NCI-H446 treated with DMSO at 0.1 percent for 48 hours (cell line): Measurements from ENCODE around the gene ZNF57.
"Not testable (repeated sequence)": the region's sequence is repeated elsewhere in the genome, so short reads cannot be mapped to it uniquely, and the experiment has no call there.

ENCODE experiments used
- DNase-seq: peaks from one replicate; lab custom pipeline; 2025; lab: John Stamatoyannopoulos, UW

The ZNF57 gene

DNA sequence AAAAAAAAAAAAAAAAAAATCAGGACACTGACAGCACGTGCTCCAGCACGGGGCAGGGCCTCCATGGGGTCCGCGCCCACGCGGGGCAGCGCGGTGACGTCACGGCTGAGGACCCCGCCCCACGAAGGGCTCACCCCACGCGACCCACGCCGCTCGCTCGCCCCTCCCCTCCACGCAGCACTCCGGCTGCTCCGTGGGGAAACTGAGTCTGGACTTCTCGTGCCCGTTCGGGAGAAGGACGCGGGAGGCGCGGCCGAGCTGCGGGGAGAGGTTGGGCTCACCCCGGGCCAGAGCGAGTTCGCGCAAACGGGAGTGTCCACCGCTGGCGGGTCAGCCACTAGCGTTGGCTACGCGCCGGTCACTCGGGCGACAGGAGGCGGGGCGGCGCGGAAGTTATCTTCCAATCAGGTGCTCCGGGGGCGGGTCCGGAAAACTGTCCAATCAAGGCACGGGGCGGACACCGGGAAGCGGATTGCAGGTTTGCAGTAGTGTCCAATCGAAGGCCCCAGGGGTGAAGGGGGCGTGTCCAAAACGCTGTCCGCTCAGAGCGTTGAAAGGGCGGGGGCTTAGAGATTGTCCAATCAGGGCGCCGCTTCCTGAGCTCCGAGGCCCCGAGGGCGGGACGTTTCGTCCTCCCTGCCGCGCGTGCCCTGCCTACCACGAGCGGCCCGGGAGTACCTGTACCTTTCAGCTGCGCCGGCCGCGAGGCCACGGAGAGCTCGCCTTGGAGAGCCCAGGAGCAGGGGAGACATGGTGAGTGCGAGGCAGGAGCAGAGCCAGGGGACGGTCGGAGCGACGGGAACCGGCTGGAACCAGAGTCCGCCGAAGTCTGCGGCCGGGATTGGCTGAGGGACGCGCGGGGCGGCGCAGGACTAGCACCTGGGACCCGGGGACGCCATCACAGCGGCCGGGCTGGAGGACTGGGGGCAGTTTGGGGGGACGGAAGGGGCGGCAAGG lies at the start of gene ZNF57:
Gene ZNF57 (plus strand): TSS at position 633 of the 957 bp plus-strand sequence. CDS start 118 bp downstream, at position 751.
- DNase-seq: peak; percentile 98

DNA sequence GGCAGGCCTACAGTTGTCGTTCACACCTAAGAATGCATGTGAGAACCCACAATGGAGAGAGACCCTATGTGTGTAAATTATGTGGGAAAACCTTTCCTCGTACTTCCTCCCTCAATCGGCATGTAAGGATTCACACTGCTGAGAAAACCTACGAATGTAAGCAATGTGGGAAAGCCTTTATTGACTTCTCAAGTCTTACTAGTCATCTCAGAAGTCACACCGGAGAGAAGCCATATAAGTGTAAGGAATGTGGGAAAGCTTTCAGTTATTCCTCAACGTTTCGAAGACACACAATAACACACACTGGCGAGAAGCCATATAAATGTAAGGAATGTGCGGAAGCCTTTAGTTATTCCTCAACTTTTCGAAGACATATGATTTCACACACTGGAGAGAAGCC lies 48.1 kb upstream of the ZNF57 start:
- no peak for DNase-seq

DNA sequence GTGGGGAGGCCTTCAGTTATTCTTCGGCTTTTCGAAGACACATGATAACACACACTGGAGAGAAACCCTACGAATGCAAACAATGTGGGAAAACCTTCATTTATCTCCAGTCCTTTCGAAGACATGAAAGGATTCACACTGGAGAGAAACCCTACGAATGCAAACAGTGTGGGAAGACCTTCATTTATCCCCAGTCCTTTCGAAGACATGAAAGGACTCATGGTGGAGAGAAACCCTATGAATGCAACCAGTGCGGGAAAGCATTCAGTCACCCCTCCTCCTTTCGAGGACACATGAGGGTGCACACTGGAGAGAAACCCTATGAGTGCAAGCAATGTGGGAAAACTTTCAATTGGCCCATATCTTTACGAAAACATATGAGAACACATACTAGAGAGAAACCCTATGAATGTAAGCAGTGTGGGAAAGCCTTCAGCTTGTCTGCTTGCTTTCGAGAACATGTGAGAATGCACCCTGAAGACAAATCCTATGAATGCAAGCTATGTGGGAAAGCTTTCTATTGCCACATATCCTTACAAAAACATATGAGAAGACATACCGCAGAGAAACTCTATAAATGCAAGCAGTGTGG lies 47.6 kb upstream of the ZNF57 start:
- no peak for DNase-seq

DNA sequence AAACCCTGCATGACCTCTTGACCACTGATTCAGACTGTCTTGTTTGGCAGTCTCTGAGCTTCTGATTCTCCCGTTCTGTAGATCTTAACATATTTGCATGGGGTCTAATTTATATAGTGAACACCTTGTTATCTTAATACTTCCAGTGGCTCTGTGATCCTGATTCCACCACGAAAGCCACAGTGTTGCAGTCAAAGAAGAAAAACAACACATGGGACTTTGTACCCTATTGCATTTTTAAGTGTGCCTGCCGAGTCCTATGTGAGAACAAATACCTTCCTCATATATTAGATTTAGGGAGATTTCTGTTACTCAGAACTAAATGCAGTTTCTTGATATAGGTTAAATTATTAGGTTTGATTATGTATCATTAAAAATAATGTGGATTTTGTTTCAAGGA lies 45.9 kb upstream of the ZNF57 start:
- no peak for DNase-seq

DNA sequence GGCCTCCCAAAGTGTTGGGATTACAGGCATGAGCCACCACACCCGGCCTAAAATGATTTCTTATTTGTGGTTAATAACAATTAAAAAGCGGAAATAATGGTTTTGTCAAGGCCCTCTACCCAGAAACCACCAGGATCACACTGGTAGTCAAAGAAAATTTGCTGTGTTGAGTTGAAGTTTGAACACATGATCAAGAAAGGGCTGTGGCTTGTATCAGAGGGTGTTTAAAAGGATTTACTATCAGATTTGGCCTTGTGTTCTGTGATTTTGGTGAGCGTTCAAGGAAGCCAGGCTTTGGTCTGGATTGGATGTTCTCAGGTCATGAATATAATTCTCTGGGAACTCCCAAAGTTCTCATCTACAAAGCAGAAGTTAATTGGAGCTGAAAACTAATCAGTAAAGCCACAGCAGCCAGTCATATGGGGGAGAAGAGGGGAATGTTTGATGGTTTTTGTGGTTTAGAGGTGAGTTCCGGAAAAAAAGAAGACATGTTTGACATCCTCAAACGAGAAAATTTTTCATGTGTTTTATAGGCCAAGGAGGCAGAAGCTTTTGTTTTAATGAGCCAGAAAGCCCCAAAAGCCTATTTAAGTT lies 44.2 kb upstream of the ZNF57 start:
- no peak for DNase-seq

DNA sequence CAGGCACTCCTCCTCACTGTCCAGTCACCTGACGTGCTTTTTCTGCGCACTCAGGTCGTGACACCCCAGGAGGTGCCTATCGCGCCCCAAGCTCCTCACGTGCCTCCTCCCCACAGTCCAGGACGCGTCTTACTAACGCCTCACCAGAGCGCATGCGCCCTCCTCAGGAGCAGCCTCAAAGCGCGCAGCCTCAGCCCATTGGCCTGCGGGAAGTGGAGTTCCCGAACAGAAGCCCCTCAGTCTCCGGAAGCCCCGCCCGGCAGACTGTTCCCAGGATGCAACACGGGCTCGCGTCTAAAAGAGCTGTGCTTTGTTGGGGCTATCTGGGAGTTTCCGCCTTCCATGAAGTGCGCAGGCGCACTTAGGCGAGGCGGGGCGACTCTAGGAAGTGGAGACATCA lies 41.9 kb upstream of the ZNF57 start:
- no peak for DNase-seq

DNA sequence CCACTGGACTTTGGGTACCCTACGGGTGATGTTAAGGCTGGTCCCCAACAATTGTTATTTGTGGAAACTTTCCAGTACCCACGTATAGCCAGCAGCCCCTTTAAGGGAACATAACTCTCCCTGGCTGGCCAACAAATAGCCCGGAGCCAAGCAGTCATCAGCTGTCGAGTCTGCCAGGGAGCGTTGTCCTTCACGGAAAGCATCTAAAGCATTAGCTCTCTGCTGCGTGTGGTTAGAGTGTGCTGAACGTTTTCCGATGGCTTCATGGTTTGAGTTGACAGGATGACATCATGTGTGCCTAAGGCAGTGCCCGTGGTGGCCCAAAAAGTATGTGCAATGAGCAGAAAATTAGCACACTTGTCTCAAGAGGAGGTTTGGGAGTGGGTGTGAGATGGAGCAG lies 36.9 kb upstream of the ZNF57 start:
- DNase-seq: no peak

DNA sequence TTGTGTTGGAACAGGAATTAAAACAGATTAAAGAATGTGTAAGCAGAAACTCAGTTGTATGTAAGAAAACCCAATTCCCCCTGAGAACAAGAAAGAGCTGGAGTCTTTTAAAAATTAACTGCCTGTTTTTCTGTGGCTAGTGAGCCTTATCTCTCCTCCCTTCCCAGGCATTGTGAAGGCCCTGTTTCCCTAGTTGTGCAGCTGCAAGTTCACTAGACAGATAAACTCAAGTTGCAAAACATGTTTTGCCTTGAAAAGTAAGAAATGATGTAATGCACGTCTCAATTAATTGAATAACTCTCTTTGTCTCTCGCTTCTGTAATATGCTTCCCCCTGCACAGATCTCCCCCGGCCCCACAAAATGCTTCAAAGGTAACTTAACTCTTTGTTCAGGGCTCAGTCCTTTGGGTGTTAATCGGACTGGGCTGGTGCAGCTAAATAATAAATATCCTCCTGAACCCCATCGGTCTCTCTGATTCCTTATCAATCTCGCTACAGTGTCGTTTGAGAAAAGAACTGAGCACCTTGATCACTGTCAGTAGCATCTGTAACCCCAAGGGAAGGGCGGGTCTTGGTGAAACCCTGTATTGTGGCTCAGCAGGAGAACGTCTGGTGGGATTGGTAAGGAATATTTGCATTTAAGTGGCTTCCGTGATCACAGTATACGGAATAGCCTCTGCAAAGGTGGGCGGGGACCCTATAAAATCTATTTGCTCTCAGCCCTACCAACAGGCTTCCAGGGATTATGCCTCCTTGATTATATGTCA lies 35.2 kb upstream of the ZNF57 start:
- no peak for DNase-seq

DNA sequence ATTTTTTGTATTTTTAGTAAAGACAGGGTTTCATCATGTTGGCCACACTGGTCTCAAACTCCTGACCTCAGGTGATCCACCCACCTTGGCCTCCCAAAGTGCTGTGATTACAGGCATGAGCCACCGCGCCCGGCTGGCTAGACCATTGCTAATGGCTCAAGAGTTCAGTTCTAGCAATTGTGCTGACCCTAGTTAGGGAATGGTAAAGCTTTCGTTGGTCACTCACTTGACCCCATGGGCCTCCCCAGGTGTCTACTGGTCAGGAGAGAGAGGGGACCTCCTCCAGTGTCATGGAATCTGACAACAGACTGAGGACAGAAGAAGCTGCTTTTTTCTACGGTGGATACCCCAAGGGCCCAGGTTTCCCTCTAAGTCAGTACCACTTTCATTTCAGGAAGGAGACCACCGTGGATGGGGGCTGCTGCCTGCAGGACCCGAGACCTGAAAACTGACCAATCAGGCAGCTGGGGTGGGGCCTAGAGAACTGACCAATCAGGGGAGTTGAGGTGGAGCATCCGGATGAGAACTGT lies 34.2 kb upstream of the ZNF57 start:
- no peak for DNase-seq

DNA sequence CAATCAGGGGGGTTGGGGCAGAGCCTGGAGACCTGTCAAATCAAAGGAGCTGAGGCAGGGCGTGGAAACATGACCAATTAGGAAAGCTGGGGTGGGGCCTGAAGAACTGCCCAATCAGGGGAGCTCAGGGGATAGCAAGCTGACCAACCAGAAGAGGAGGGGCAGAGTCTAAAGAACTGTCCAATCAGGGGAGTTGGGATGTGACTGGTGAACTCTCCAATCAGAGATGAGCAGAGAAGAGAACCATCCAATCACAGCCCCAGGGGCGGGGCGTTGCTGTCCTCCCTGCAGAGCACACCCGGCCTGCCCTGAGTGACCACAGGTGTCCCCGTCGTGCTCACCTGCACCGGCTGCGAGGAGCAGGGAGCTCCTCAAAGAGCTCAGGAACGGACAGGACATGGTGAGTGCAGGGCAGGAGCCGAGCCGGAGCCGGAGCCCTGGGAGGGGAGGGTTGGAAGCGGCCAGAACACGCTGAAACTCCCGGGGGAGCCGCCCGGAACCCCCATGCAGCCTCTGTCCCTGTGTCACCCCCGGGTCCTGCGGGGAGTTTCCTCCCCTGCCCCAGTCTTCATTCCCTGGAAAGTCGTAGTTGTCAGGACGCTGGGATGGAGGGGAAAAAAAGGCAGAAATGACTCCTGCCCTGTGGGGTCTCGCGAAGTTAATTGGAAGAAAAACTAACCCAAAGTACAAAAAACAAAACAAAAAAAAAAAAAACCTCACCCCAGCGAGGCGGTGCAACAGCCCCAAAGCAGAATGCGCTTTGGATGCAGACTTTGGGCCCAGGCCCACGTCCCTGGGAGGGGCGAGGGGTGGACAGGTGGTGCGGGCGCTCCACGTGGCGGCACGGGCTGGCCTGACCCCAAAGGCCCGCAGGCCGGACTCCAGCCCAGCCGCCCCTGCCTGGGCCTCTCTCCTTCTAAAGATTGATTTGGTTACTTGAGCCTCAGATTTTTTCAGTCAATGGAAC lies 33.4 kb upstream of the ZNF57 start, which contains the start of gene ZNF556:
Gene ZNF556 (plus strand): TSS at position 311 of the 967 bp plus-strand sequence. CDS start 87 bp downstream, at position 398.
- peak; percentile 57 for DNase-seq

DNA sequence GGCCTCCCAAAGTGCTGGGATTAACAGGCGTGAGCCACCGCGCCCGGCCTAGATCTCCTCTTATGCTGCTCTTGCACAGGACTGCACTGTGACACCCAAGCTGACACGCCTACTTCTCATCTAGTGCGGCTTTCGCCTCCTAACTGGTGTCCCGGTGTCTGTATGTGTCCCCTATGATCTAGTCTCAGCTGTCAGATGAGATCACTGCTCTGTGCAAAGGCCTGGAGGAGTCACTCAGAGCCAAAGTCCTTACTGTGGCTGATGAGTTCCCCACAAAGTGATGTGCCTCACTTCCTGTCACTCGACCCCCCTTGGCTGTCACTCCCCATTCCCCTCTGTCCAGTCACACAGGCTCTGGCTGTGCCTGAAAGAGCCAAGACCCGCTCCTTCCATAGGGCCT lies 31.1 kb upstream of the ZNF57 start:
- no peak for DNase-seq

DNA sequence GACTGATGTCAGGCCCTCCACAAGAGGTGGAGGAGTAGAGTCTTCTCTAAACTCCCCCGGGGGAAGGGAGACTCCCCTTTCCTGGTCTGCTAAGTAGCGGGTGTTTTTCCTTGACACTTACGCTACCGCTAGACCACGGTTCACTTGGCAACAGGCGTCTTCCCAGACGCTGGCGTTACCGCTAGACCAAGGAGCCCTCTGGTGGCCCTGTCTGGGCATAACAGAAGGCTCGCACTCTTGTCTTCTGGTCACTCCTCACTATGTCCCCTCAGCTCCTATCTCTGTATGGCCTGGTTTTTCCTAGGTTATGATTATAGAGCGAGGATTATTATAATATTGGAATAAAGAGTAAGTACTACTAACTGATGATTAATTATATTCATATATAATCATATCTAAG lies 28.6 kb upstream of the ZNF57 start:
- DNase-seq: not testable (repeated sequence)

DNA sequence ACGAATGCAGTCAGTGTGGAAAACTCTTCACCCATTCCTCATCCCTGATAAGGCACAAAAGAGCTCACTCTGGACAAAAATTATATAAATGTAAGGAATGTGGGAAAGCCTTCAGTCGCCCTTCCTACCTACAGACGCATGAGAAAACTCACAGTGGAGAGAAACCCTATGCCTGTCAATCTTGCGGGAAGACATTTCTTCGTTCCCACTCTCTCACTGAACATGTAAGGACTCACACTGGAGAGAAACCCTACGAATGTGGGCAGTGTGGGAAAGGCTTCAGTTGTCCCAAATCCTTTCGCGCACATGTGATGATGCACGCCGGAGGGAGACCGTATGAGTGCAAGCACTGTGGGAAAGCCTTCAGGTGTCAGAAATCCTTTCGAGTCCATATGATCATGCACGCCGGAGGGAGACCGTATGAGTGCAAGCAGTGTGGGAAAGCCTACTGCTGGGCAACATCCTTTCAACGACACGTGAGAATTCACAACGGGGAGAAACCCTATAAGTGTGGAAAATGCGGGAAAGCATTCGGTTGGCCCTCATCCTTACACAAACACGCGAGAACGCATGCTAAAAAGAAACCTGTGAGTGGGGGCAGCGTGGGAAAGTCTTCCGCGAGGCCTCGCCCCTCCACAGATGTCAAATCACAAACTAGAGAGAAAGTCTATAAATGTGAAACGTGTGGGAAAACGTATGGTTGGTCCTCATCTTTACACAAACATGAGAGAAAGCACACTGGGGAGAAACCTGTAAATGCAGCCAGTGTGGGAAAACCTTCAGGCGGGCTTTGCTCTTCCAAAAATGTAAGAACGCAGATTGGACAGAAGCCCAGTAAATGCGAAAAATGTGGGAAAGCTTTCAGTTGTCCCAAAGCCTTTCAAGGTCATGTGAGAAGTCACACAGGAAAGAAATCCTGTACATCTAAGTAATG lies 23.1 kb upstream of the ZNF57 start:
- no peak for DNase-seq

DNA sequence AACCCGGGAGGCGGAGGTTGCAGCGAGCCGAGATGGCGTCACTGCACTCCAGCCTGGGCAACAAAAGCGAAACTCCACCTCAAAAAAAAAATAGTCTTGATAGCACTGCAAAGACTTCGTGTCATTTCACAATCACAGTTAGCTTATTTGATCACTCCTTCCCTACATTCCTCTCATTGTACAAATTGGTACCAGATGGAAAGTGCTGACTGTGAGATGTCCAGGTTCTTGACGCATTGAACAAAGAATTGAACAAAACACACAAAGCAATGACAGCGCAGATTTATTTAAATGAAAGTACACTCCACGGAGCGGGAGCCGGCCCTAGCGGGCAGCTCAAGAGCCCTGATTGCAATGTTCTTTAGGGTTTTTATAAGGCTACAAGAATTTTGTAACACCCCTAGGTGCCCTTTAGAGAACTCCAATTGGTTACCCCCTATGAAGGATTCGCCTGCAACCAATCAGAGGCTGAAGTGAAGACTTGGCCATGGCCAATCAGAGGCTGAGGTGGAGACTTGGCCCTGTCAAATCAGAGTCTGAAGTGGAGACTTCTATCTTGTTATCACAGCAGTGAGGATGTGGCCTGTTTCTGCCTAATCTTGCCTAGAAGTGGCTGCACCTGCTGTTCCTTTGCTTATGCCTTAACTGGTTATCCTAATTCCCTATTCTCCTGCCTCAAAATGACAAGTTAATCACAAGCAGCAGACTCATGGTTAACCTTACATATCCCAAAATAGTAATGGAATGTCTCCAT lies 16.9 kb upstream of the ZNF57 start:
- no peak for DNase-seq

DNA sequence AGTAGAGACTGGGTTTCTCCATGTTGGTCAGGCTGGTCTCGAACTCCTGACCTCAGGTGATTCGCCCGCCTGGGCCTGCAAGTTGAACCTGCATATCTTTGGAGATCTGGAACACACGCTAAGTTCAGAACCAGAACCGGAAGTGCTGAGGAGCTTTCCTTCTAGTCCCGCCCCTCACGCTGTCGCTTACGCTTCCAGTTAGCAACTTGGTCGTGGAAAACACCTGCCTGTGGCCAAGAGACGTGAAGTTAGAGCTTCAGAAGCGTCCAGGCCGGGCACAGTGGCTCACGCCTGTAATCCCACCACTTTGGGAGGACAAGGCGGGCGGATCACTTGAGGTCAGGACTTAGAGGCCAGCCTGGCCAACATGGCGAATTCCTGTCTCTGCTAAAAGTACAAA lies 15.0 kb upstream of the ZNF57 start:
- no peak for DNase-seq

DNA sequence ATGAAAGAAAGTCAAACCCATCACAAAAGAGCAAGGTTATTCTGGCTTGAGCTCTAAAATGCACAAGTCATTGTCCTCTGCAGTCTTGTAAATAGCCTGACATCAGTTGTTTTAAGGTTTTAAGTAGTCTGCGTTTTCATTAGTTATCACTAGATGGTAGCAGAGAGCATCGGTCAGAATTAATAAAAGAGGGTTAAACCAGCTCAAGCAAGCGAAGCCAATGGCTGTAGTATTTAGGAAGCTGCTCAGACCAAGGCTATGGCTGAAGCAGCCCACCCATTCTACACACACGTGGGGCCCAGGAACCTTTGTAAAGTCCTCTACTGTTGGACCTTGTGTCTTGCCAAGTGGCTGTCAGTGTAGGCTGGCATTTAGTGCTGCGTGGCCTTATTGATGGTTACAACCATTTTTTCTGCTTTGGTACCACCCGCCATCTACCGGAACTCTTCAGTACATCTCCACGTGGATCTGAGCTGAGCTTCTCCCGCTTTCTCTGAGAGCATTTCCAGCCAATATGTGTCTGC lies 13.3 kb upstream of the ZNF57 start:
- DNase-seq: peak; percentile 68

DNA sequence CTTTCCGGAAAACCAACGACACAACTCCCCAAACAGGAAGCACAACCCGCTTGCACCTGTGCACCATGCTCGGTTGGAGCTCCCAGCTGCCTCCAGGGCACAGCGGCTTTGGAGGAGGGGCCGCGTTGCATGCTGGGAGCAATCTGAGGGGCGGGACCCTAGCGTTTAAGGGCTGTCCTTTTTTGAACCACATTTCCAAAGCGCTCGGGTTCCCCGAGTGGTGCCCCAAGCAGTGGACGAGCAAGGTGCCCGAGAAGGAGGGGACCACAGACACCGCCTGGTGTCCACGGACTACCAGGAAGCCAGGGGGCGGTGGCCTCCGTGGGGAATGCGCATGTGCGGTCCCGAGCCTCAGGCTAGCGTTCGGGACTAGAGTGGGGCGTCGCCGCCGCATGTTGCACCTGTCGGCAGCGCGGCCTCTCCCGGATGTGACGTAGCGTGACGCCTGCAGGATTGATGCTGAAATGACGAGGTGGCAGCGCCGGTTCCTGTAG lies 11.9 kb upstream of the ZNF57 start:
- DNase-seq: no peak

DNA sequence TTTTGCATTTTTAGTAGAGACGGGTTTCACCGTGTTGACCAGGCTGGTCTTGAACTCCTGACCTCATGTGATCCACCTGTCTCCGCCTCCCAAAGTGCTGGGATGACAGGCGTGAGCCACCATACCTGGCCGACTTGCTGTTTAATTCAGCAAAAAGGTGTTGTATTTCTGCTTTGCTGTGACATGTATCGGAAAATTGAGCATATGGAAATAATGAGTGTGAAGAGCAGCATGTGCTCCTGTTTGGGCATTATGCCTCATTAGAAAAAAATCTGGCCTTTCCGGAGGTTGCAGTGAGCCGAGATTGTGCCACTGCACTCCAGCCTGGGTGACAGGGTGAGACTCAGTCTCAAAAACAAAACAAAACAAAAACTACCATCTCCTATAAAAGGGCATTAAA lies 10.2 kb upstream of the ZNF57 start:
- not testable (repeated sequence) for DNase-seq
